ENCODE data around the gene MNX1.

The MNX1 gene

DNA sequence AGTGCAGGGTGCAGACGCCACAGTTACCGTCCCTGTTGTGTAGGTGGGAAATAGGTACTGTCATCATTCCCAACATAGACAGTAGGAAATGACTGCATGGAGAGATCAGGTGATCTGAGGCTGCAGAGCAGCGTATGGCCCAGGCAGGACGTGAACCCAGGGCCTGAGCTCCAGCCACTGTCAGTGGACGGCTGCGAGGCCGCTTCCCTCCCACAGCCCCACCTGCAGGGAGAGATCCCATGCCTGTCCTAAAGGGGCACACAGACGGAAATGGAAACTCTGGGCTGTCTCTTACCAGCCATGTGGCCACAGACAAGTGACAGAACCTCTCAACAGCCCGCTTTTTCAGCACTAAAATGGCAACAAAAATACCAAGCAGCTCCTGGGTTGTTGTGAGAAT lies 44.5 kb upstream of the MNX1 start:
- no peak overlapping the region for H3K4me3 ChIP-seq (ENCODE audit: control insufficient read depth, low read depth, low read length)
- DNase-seq (ENCODE audit: low read depth), result no peak
- TF ChIP-seq, protein P1, sequence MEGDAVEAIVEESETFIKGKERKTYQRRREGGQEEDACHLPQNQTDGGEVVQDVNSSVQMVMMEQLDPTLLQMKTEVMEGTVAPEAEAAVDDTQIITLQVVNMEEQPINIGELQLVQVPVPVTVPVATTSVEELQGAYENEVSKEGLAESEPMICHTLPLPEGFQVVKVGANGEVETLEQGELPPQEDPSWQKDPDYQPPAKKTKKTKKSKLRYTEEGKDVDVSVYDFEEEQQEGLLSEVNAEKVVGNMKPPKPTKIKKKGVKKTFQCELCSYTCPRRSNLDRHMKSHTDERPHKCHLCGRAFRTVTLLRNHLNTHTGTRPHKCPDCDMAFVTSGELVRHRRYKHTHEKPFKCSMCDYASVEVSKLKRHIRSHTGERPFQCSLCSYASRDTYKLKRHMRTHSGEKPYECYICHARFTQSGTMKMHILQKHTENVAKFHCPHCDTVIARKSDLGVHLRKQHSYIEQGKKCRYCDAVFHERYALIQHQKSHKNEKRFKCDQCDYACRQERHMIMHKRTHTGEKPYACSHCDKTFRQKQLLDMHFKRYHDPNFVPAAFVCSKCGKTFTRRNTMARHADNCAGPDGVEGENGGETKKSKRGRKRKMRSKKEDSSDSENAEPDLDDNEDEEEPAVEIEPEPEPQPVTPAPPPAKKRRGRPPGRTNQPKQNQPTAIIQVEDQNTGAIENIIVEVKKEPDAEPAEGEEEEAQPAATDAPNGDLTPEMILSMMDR (IDR thresholded peaks at IDR 0.05; ENCODE audit: control insufficient read depth, insufficient read depth, low read depth, low read length, missing control alignments), result no peak

DNA sequence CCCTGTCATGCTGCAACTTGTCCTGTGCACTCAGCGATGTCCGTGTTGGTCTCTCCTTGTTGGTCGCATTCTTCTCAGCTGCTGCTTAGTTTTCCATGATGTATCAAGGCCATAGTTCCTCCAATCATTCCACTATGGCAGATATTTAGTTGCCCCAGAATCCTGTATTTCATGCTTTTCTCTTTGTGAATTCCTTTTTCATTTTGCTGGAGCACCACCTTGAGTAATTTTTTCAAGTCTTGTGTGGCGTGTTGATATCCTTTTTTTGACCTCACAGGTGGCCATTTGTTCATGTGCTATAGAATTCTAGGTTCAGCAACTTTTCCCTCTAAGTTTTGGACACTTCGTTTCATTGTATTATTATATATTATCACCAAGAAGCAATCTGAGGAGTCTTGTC lies 42.7 kb upstream of the MNX1 start:
- no peak overlapping the region for H3K4me3 ChIP-seq (ENCODE audit: control insufficient read depth, low read depth, low read length)
- DNase-seq (ENCODE audit: low read depth), result no peak
- TF ChIP-seq, protein P1 (IDR thresholded peaks at IDR 0.05; ENCODE audit: control insufficient read depth, insufficient read depth, low read depth, low read length, missing control alignments), result no peak

DNA sequence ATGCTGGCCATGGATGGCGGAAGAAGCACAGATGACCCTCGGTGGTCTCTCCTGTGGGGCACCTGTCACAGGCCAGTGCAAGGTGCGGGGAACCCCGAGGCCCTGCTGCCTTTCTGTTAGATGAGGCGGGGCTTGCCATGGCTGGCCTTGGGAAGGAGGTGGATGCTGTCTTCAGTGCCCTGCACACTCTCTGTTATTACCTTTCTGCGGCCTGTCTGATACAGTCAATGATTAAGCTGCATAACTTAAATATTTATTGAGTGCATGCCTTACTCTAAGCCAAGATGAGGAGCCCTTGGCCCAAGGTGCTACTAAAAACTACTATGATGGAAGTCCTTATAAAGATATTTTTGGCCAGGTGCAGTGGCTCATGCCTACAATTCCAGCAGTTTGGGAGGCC lies 36.7 kb upstream of the MNX1 start:
- no peak overlapping the region for H3K4me3 ChIP-seq (ENCODE audit: control insufficient read depth, low read depth, low read length)
- TF ChIP-seq, protein P1 (IDR thresholded peaks at IDR 0.05; ENCODE audit: control insufficient read depth, insufficient read depth, low read depth, low read length, missing control alignments), result no peak
- DNase-seq (ENCODE audit: low read depth), result no peak

DNA sequence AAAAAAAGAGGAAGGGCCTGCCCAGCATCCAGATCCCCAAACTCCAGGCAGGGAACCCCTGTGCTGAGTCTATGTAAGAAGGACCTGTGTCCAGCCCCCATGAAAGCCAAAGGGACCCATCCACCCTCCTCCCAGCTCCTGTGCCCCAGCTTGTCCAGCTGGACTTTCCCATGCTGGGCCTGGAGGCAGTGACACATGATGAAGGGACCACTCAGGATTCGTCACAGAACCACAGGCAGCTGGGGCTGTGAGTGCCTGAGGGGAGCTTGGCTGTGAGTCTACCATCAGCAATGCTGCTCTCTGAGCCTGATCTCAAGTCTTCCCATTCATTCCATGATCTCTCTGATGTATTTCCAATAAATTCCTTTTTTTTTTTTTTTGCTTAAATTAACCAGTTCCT lies 36.2 kb upstream of the MNX1 start:
- no peak overlapping the region for H3K4me3 ChIP-seq (ENCODE audit: control insufficient read depth, low read depth, low read length)
- peak; percentile 85 for DNase-seq (ENCODE audit: low read depth)
- TF ChIP-seq, protein P1 (IDR thresholded peaks at IDR 0.05; ENCODE audit: control insufficient read depth, insufficient read depth, low read depth, low read length, missing control alignments), result no peak

DNA sequence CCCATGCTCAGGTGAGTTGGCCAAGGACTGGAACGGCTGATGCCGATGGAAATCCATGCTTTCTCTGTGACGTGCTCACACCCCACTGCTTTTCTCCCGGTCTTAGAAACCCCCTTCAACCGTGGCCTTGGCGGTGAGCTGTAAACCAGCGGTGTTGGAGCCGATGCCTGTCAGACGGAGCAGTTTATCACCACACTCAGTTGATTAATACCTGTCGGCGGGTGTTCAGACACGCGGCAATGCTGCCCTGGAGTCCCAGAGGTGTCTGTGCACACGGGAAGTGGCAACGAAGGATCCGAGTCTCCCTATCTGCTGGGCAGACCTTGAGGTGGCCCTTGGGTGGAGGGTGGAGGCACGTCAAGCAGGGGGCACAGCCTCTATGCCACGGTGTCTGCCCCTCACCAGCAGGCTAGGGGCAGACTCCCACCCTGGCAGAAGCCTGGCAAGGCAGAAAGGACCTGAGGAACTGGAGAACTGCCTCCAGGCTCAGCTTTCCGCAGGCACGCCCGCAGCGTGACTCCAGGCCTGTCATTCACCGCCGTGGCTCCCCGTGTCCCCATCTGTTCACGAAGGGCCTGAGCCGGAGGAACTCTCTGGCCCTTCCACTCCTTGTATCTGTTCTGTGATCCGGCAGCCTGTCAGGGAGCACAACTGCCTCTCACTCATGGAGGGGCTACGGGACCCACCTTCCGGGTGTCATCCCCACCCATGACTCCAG lies 34.6 kb upstream of the MNX1 start:
- TF ChIP-seq, protein P1 (IDR thresholded peaks at IDR 0.05; ENCODE audit: control insufficient read depth, insufficient read depth, low read depth, low read length, missing control alignments), result no peak
- H3K4me3 ChIP-seq (ENCODE audit: control insufficient read depth, low read depth, low read length), result no peak overlapping the region
- no peak for DNase-seq (ENCODE audit: low read depth)

DNA sequence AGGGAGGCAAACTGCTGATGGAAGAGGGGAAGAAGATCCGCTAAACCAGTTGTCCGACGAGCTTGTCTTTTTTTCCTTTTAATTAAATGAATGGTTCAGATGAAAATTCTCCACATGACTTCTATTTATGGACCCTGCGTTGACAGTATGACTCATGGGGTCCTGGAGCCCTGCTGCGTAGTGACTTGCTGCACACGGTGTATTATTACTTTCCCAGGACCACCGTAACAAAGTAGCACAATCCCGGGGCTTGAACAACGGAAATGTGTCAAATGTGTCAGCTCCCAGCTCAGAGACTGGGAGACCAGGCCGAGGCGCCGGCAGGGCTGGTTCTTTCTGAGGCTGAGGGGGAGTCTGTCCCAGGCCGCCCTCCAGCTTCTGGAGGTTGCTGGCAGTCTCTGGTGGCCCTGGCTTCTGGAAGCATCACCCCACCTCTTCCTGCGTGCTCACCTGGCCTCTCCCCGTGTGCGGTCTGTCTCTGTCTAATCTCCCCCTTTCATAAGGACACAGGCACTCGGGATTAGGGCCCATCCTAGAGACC lies 33.8 kb upstream of the MNX1 start:
- H3K4me3 ChIP-seq (ENCODE audit: control insufficient read depth, low read depth, low read length), result no peak overlapping the region
- peak; percentile 16 for DNase-seq (ENCODE audit: low read depth)
- TF ChIP-seq, protein P1 (IDR thresholded peaks at IDR 0.05; ENCODE audit: control insufficient read depth, insufficient read depth, low read depth, low read length, missing control alignments), result no peak

Data from AG09309 (cell line).